ENCODE data around the gene VAV2.

Gene VAV2

GRCh38 chr9:134003237-134003636 is 11.1 kb upstream of the VAV2 start:
- Histone ChIP-seq H3F3A (ENCODE audit: insufficient read depth) (no peaks in the 10 kb centered on the region), H4K20me1 (ENCODE audit: low read depth, low read length) (no peaks in the 10 kb centered on the region)

GRCh38 chr9:134002796-134003195 is 10.7 kb upstream of the VAV2 start:
- TF ChIP-seq CTCF (IDR thresholded peaks at IDR 0.05; ENCODE audit: insufficient read depth, low read length, poor library complexity, severe bottlenecking): no peak
- TF ChIP-seq EZH2phosphoT487 (conservative IDR thresholded peaks at IDR 0.05; ENCODE audit: low read length): no peak
- H3K4me2 ChIP-seq (ENCODE audit: low read depth, low read length, poor library complexity, severe bottlenecking): no peak overlapping the region
- no peaks in the 10 kb centered on the region for H3K9me3 ChIP-seq (ENCODE audit: insufficient read depth, low read length)
- H3F3A ChIP-seq (ENCODE audit: insufficient read depth): no peaks in the 10 kb centered on the region
- no peaks in the 10 kb centered on the region for H3K27me3 ChIP-seq (ENCODE audit: low read length)
- no peaks in the 10 kb centered on the region for H3K79me2 ChIP-seq (ENCODE audit: insufficient read depth, low read length)
- H3K4me3 ChIP-seq (ENCODE audit: insufficient read depth, low read length, poor library complexity, severe bottlenecking): no peak overlapping the region
- H3K27ac ChIP-seq (ENCODE audit: low read depth, low read length): no peak overlapping the region
- no peaks in the 10 kb centered on the region for H3K9me2 ChIP-seq (replicated peaks; ENCODE audit: insufficient read depth, low read length)
- H3K36me3 ChIP-seq (ENCODE audit: low read length): no peaks in the 10 kb centered on the region
- H4K20me1 ChIP-seq (ENCODE audit: low read depth, low read length): no peaks in the 10 kb centered on the region
- no peak overlapping the region for H3K9ac ChIP-seq (ENCODE audit: low read length)
- H2AFZ ChIP-seq (ENCODE audit: low read depth, low read length, severe bottlenecking): no peak overlapping the region

More at GRCh38 chr9:134003237-134003636, 11.1 kb upstream of the VAV2 start:
- H3K4me3 ChIP-seq (ENCODE audit: insufficient read depth, low read length, poor library complexity, severe bottlenecking): no peak overlapping the region
- no peaks in the 10 kb centered on the region for H3K9me2 ChIP-seq (replicated peaks; ENCODE audit: insufficient read depth, low read length)
- H3K27me3 ChIP-seq (ENCODE audit: low read length): no peaks in the 10 kb centered on the region
- H3K79me2 ChIP-seq (ENCODE audit: insufficient read depth, low read length): no peaks in the 10 kb centered on the region
- H3K9me3 ChIP-seq (ENCODE audit: insufficient read depth, low read length): no peaks in the 10 kb centered on the region
- H3K9ac ChIP-seq (ENCODE audit: low read length): no peak overlapping the region
- no peak overlapping the region for H2AFZ ChIP-seq (ENCODE audit: low read depth, low read length, severe bottlenecking)
- no peak overlapping the region for H3K4me2 ChIP-seq (ENCODE audit: low read depth, low read length, poor library complexity, severe bottlenecking)
- no peak overlapping the region for H3K27ac ChIP-seq (ENCODE audit: low read depth, low read length)
- H3K36me3 ChIP-seq (ENCODE audit: low read length): no peaks in the 10 kb centered on the region
- TF ChIP-seq EZH2phosphoT487 (conservative IDR thresholded peaks at IDR 0.05; ENCODE audit: low read length): no peak
- no peak for TF ChIP-seq CTCF (IDR thresholded peaks at IDR 0.05; ENCODE audit: insufficient read depth, low read length, poor library complexity, severe bottlenecking)

GRCh38 chr9:133999851-134000265 is 7.7 kb upstream of the VAV2 start:
- Histone ChIP-seq H4K20me1 (ENCODE audit: low read depth, low read length) (no peaks in the 10 kb centered on the region), H2AFZ (ENCODE audit: low read depth, low read length, severe bottlenecking) (no peak overlapping the region), H3K9me3 (ENCODE audit: insufficient read depth, low read length) (no peaks in the 10 kb centered on the region), H3K27ac (ENCODE audit: low read depth, low read length) (no peak overlapping the region), H3K9ac (ENCODE audit: low read length) (no peak overlapping the region), H3K36me3 (ENCODE audit: low read length) (no peaks in the 10 kb centered on the region), H3K27me3 (ENCODE audit: low read length) (no peaks in the 10 kb centered on the region), H3K4me3 (ENCODE audit: insufficient read depth, low read length, poor library complexity, severe bottlenecking) (no peak overlapping the region), H3K79me2 (ENCODE audit: insufficient read depth, low read length) (no peaks in the 10 kb centered on the region), H3K4me2 (ENCODE audit: low read depth, low read length, poor library complexity, severe bottlenecking) (no peak overlapping the region), H3K9me2 (replicated peaks; ENCODE audit: insufficient read depth, low read length) (no peaks in the 10 kb centered on the region), H3F3A (ENCODE audit: insufficient read depth) (no peaks in the 10 kb centered on the region)
- TF ChIP-seq CTCF (IDR thresholded peaks at IDR 0.05; ENCODE audit: insufficient read depth, low read length, poor library complexity, severe bottlenecking) (no peak), EZH2phosphoT487 (conservative IDR thresholded peaks at IDR 0.05; ENCODE audit: low read length) (no peak)
